ELF-1 (cell line): Measurements from ENCODE around the gene GDF7.

Experiments used
- DNase-seq: peaks from one replicate; pipeline ENCODE4 v3.0.0-alpha.2; 2016; ENCODE audit warnings: low read depth, low spot score

GDF7 gene

GRCh38 chr2:20645301-20645701 is 21.6 kb upstream of the GDF7 start:
- DNase-seq: no peak

- no peak for DNase-seq
These were observed 21.2 kb upstream of the GDF7 start for GRCh38 chr2:20645761-20646160.

DNA sequence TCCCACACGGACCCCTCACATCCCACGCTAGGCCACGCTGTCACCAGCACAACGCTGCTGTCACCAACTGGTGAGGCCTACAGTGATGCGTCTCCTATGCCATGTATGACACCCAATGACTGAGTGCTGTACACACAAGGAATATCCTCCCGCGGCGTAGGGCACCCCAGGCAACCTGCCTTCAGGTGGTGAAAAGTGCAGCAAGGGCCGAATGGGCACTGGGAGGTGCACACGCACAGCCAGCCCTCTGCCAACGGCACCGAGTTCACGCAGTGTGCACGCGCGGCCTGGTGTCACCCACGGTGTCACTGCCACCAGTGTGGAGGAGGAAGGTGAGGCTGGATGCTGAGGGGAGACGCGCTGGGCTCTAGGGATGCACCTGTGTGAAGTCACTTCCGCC is 20.5 kb upstream of the GDF7 start:
- no peak for DNase-seq

DNA sequence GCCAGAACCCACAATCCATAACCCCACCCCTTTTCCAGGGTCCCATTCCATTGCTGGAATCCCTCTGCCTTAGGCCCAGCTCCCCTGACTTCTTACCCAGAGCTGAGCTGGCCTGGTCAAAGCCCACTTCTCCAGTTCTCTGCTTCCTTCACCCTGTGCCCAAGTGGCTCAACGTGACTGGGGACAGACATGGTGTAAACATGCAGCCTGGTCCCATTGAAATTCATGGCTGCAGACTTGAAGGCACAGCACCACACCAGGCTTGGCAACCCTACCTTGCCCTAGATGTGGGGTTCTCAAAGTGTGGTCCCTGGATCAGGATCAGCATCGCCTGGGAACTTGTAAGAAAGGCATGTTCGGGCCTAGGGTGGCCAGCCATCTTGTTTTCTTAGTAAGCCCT is 19.7 kb upstream of the GDF7 start:
- DNase-seq: no peak

GRCh38 chr2:20647738-20648137 is 19.2 kb upstream of the GDF7 start:
- DNase-seq: no peak

- DNase-seq: no peak
These were observed 18.7 kb upstream of the GDF7 start for GRCh38 chr2:20648206-20648605.

DNA sequence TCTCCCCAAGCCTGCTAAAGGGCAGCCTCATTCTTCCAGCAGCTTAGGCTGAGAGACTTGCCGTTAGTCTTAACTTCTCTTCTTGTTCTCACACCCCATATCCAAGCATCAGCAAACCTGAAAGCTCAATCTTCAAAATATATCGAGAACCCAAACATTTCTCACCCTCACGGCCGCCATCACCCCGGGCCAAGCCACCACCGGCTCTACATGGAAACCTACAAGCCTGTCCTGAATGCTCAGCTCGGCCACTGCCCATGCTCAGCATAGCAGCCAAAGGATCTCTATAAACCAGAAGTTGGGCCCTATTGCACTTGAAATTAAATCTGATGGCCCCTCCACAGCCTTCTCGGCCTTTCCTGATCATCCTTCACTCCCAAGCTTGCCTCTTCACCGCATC is 18.1 kb upstream of the GDF7 start:
- DNase-seq: no peak

- DNase-seq: no peak
These were observed 17.4 kb upstream of the GDF7 start for GRCh38 chr2:20649576-20649975.

DNA sequence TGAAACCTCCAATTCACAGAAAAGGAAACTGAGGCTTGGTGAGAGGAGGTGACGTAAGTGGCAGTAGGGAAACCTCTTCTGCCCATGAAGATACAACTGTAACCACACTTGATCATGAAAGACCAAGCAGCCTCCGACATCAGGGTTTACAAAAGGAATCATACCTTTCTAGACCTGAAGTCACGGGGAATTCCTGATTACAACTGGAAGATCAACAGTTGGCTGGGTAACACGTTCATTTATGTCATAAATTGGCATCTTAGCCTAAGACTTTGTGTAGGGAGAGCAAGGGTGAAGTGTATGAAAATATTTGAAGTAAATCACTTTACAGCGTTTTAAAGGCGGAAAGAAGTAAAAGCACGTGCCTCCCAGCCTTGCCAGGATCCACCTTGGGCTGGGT is 17.0 kb upstream of the GDF7 start:
- DNase-seq: no peak

- DNase-seq: peak; percentile 42
These were observed 16.5 kb upstream of the GDF7 start for GRCh38 chr2:20650393-20650876.

- DNase-seq: peak; percentile 92
These were observed 15.8 kb upstream of the GDF7 start, which contains the start of gene HS1BP3 for GRCh38 chr2:20650877-20651730. Gene HS1BP3, minus strand, starts transcription at chr2:20651098. Its CDS starts 35 bp downstream, at chr2:20651063.

GRCh38 chr2:20651731-20652099 is 15.2 kb upstream of the GDF7 start:
- DNase-seq: no peak

- DNase-seq: no peak
These were observed 14.8 kb upstream of the GDF7 start for GRCh38 chr2:20652141-20652540.

- no peak for DNase-seq
These were observed 14.0 kb upstream of the GDF7 start for GRCh38 chr2:20652673-20653575.

DNA sequence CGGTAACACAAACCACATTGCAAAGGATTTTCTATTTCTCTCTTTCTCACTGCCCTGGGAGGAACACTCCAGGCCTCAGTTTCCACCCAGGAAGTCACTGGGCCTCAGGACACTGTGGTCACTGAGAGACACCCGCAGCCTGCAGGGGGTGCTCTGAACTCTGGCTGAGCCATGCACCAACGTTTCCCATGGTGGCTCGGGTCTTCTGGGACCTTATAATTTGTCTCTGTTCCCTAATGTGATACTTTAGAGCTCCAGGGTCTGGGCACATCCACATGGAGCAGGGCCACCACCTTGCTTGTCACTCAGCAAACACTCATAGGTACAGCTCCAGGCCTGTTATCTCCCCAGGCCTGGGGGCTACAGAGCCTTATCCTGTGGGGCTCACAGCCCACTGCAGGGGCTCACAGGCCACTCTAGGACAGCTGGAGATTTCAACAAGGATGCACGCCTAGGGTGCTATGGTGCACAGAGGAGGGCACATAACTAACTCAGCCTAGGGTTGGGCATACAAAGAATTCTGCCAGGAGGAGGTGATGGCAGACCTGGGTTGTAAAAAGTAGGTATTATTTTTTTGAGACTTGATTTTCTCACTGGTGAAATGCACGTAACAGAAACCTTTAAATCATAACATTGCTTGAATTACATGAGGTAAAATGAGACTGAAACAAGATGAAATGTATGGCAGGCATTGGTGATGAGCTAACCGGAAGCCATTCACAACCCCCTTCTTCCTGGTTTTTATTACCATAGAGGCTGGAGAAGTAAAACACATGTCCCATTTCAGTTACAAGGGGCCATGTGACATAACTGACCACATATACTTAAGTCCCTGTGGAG is 13.0 kb upstream of the GDF7 start:
- no peak for DNase-seq

DNA sequence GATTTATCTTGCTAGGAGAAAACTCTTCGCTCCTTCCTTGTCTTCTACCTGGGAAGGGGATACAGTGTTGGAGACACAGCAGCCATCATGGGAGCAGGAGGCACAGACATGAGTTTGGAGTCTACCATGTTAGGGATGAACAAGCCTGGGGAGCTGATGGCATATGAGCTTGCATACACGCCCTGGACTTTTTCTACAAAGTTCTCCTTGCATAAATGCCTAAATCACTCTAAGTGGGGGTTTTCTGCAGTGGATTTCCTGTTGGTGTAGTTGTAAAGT is 12.5 kb upstream of the GDF7 start:
- no peak for DNase-seq

DNA sequence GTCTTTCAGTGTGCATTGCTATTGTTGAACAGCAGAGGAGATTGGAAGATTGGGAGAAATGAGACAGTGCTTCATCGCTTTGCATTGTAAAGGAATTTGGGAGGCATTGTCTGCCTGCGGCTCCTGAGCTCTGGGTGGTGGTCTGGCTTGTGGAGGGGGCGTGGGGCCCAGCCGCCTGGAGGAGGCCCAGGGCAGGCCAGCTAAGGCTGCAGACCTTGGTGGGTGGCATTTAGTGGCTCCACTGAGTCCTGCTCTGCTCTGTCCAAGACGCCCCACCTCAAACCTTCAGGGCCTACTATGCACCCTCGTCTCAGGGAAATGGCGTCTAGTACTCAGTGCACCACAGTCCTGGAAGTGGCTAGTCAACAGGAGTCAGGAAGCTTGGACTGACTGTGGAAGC is 10.4 kb upstream of the GDF7 start:
- DNase-seq: peak; percentile 53

DNA sequence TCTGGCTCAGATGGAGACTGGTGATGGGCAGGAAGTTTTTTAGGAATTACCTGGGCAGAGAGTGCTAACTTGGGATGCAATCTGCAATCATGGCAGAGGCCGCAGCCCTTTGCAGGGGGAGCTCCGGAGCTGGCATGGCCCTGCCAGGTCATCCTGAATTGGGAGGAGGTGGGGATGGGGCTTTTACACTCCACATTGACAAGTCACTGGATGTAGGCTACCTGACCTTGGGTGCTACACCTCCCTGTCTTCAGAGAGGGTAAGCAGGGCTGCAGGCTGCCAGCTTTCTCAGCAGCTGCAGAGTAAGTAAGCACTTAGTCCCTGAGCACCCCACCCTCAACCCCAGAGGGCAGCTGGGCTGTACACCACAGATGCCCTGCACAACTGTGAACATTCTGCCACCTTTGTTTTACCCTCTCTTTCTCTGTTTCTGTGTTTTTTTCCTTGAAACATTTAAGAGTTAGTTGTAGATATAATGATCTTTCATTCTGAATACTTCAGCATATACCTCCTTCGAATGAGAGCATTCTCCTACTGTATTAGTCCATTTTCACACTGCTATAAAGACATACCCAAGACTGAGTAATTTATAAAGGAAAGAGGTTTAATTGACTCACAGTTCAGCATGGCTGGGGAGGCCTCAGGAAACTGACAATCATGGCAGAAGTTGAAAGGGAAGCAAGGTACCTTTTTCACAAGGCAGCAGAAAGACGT is 9.3 kb upstream of the GDF7 start:
- no peak for DNase-seq

GRCh38 chr2:20660506-20661420 is 6.2 kb upstream of the GDF7 start:
- DNase-seq: no peak
